B cell (primary cell): ENCODE results near the gene CRYGN.

ENCODE experiments used
- EZH2 ChIP-seq: IDR thresholded peaks from 2 replicates; pipeline ENCODE4 v1.6.1; 2012; ENCODE audit warnings: borderline replicate concordance, low read depth, mild to moderate bottlenecking, moderate library complexity, low read length; ENCODE audit not compliant: insufficient read depth, poor library complexity, severe bottlenecking
- TF ChIP-seq, protein P1 (sequence below): fragments of 200-600 bp; IDR thresholded peaks from one replicate; pipeline ENCODE4 v1.8.0; 2022; ENCODE audit warnings: antibody characterized with exemption, mild to moderate bottlenecking

DNA sequence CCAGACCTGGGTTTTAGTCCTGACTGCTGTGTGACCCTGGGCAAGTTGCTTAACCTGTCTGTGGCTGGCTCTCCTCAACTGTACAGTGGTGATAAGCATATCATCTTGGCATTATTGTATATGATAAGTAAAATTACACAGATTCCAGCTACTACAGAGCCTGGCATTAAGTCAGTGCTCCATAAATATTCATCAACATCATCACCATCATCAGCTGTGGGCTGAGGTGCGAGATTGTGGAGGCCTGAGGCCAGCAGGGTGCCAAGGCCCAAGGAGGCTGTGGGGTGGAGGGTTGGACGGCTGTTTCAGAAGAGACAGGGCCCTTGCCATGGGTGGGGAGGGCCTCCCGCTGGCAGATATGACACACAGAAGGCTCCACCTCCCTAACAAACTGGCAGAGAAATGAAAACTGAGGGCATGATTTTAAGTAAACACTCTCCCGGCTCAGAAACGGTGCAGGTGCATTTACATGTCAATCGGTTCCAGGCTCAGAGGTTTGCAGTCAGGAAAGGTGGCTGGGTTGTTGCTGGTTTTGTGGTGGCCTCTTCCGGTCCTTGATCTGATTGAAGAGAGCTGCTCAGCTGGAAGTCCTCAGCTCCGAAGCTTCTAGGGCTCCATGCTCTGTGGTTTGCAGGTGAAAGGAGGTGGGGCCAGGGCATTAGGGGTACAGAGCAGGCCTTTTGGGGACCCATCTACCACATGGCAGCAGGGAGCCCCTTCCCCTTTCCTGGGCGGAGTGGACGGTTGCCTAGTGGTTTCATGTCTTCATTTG lies 10.2 kb downstream of the CRYGN start:
- TF ChIP-seq, protein P1, sequence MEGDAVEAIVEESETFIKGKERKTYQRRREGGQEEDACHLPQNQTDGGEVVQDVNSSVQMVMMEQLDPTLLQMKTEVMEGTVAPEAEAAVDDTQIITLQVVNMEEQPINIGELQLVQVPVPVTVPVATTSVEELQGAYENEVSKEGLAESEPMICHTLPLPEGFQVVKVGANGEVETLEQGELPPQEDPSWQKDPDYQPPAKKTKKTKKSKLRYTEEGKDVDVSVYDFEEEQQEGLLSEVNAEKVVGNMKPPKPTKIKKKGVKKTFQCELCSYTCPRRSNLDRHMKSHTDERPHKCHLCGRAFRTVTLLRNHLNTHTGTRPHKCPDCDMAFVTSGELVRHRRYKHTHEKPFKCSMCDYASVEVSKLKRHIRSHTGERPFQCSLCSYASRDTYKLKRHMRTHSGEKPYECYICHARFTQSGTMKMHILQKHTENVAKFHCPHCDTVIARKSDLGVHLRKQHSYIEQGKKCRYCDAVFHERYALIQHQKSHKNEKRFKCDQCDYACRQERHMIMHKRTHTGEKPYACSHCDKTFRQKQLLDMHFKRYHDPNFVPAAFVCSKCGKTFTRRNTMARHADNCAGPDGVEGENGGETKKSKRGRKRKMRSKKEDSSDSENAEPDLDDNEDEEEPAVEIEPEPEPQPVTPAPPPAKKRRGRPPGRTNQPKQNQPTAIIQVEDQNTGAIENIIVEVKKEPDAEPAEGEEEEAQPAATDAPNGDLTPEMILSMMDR: no peak
- TF ChIP-seq EZH2: no peak
